HepG2 (cell line): ENCODE measurements around the gene SYNE1.

Source experiments
- DPF2 ChIP-seq: sonication (generic); formaldehyde crosslinking; IDR thresholded peaks from 2 replicates; pipeline ENCODE4 v1.4.0; 2020; ENCODE audit warnings: mild to moderate bottlenecking, low read depth, missing genetic modification reagents, borderline replicate concordance
- KAT2B ChIP-seq: fragments of 150-350 bp; IDR thresholded peaks from 2 replicates; pipeline ENCODE4 v1.6.1; 2014; ENCODE audit warnings: low read depth, low read length, borderline replicate concordance
- REST ChIP-seq, 2 experiments: IDR thresholded peaks; 2 replicates each; pipeline ENCODE4 v1.6.1; 2011 to 2012; ENCODE audit warnings: low read length in 2 of 2, borderline replicate concordance in 1 of 2, low read depth in 1 of 2, mild to moderate bottlenecking in 1 of 2, moderate library complexity in 1 of 2
- RFX5 ChIP-seq: IDR thresholded peaks from 2 replicates; pipeline ENCODE4 v1.6.1; 2011; ENCODE audit warnings: low read depth, low read length, improper control_type of control experiment
- SNAPC5 ChIP-seq: sonication (generic); formaldehyde crosslinking; IDR thresholded peaks from 2 replicates; pipeline ENCODE4 v1.8.1; 2023; ENCODE audit warnings: mild to moderate bottlenecking, missing genetic modification reagents, borderline replicate concordance
- TCF12 ChIP-seq, 2 experiments: fragments of 450-650 bp in 1 of 2; sonication (generic) in 1 of 2; formaldehyde crosslinking in 1 of 2; IDR thresholded peaks; 2 replicates each; pipeline versions ENCODE4 v1.6.1 to v1.8.0; 2017 to 2022; ENCODE audit warnings: antibody characterized with exemption in 1 of 2, mild to moderate bottlenecking in 1 of 2, missing genetic modification reagents in 1 of 2, moderate library complexity in 1 of 2
- TCF7L2 ChIP-seq: IDR thresholded peaks from 2 replicates; pipeline ENCODE4 v1.6.1; 2011; ENCODE audit warnings: mild to moderate bottlenecking, low read depth, low read length, moderate library complexity
- TEAD2 ChIP-seq: sonication (generic); formaldehyde crosslinking; IDR thresholded peaks from 2 replicates; pipeline ENCODE4 v1.9.0; 2021; ENCODE audit warnings: missing genetic modification reagents
- ZFP37 ChIP-seq: sonication (generic); formaldehyde crosslinking; IDR thresholded peaks from 2 replicates; pipeline ENCODE4 v1.4.0; 2020; ENCODE audit warnings: missing genetic modification reagents, borderline replicate concordance
- ZNF704 ChIP-seq: sonication (generic); formaldehyde crosslinking; IDR thresholded peaks from 2 replicates; pipeline ENCODE4 v1.8.1; 2023; ENCODE audit warnings: mild to moderate bottlenecking, inconsistent platforms, moderate library complexity, missing genetic modification reagents, borderline replicate concordance

GRCh38 chr6:152379423-152379822 is 257.7 kb downstream of the SYNE1 start:
- TF ChIP-seq DPF2 (no peak), TEAD2 (CRISPR knock-in tag) (no peak), REST (IDR thresholded peaks at IDR 0.05; ENCODE audit: borderline replicate concordance in 1 of 2, low read depth in 1 of 2, low read length in 2 of 2) (no peak), ZNF704 (no peak), TCF12 (IDR thresholded peaks at IDR 0.05) (no peak), TCF12 (CRISPR knock-in tag; IDR thresholded peaks at IDR 0.05) (no peak), RFX5 (no peak), SNAPC5 (CRISPR knock-in tag) (no peak), KAT2B (no peak), ZFP37 (CRISPR knock-in tag) (no peak), TCF7L2 (no peak)
